22Rv1 (cell line): Measurements from ENCODE around the gene RWDD2A.

Experiments
- H3K27ac ChIP-seq: fragments of 450-650 bp; 2 replicates; pipeline ENCODE4 v1.5.1; 2017
- CTCF ChIP-seq: fragments of 450-650 bp; IDR thresholded peaks from 2 replicates; pipeline ENCODE4 v1.5.1; 2017; ENCODE audit warnings: mild to moderate bottlenecking
- ZFX ChIP-seq: fragments of 450-650 bp; IDR thresholded peaks from 2 replicates; pipeline ENCODE4 v1.6.1; 2017; ENCODE audit warnings: antibody characterized with exemption, borderline replicate concordance

RWDD2A gene

GRCh38 chr6:83167726-83168278, 25.4 kb upstream of the RWDD2A start:
- TF ChIP-seq CTCF (no peak), ZFX (no peak)

GRCh38 chr6:83168556-83168955, 24.6 kb upstream of the RWDD2A start:
- TF ChIP-seq CTCF: no peak
- no peak for TF ChIP-seq ZFX

More at GRCh38 chr6:83167726-83168278, 25.4 kb upstream of the RWDD2A start:
- H3K27ac ChIP-seq: no peak overlapping the region

GRCh38 chr6:83169106-83169505, 24.1 kb upstream of the RWDD2A start:
- TF ChIP-seq CTCF (no peak), ZFX (no peak)
- no peak overlapping the region for H3K27ac ChIP-seq

More at GRCh38 chr6:83168556-83168955, 24.6 kb upstream of the RWDD2A start:
- no peak overlapping the region for H3K27ac ChIP-seq

GRCh38 chr6:83169511-83169910, 23.6 kb upstream of the RWDD2A start:
- TF ChIP-seq ZFX: no peak
- no peak for TF ChIP-seq CTCF
- no peak overlapping the region for H3K27ac ChIP-seq

GRCh38 chr6:83176246-83176645, 16.9 kb upstream of the RWDD2A start:
- H3K27ac ChIP-seq: no peak overlapping the region
- no peak for TF ChIP-seq ZFX
- TF ChIP-seq CTCF: no peak

GRCh38 chr6:83180426-83180950, 12.7 kb upstream of the RWDD2A start:
- H3K27ac ChIP-seq: no peak overlapping the region
- TF ChIP-seq ZFX (no peak), CTCF (no peak)

- no peak for TF ChIP-seq ZFX
- no peak for TF ChIP-seq CTCF
- no peak overlapping the region for H3K27ac ChIP-seq
Measured at GRCh38 chr6:83182114-83182513, 11.0 kb upstream of the RWDD2A start.
